ENCODE measurements around the gene MPPED2. TPM values are rescaled to one million over a fixed set of nuclear protein-coding genes. Genes with fewer than 3 reads are reported as not detected.

MPPED2 gene
- total RNA-seq, 1 experiment from 2014 or later, result 4.7 TPM

GRCh38 chr11:30459306-30459705 lies 126.8 kb downstream of the MPPED2 start:
- Mint-ChIP-seq H3K36me3 (ENCODE audit: insufficient read depth in 1 of 3, low read depth in 3 of 3) (peaks cover 0 to 3% (median 0%) of the 10 kb centered on the region in 3 experiments; a peak in 1 of 7 replicates), H3K27ac (no peak overlapping the region), H3K4me3 (no peak overlapping the region), H3K4me1 (peaks cover 35 to 37% of the 10 kb centered on the region in 2 experiments), H3K9me3 (peaks cover 0 to 2% of the 10 kb centered on the region in 2 experiments; a peak in 1 of 5 replicates), H3K27me3 (ENCODE audit: low read depth) (peaks cover 4% of the 10 kb centered on the region; the same call in 1 of the 2 replicates)
- Histone ChIP-seq H2BK12ac (ENCODE audit: insufficient read length, low read depth, low read length) (no peak overlapping the region), H3K18ac (ENCODE audit: insufficient read length, low read depth, low read length) (no peak overlapping the region), H2AK5ac (ENCODE audit: insufficient read length, low read length) (no peak overlapping the region), H3T11ph (ENCODE audit: low read length) (no peak overlapping the region), H4K8ac (replicated peaks; ENCODE audit: insufficient read length, low read depth, low read length) (no peak overlapping the region), H3K14ac (ENCODE audit: insufficient read depth, low read length) (no peak overlapping the region), H3K79me2 (ENCODE audit: insufficient read depth, low read length) (no peaks in the 10 kb centered on the region), H3K4me1 (ENCODE audit: insufficient read depth, low read length) (peaks cover 10% of the 10 kb centered on the region), H3K23me2 (ENCODE audit: insufficient read length, low read depth, low read length, poor library complexity, severe bottlenecking) (no peaks in the 10 kb centered on the region), H2BK20ac (ENCODE audit: low read depth, low read length, poor library complexity, severe bottlenecking) (no peak overlapping the region), H3K9ac (ENCODE audit: extremely low read depth, insufficient read length, low read length) (no peak overlapping the region), H2BK15ac (ENCODE audit: low read depth, low read length) (no peak overlapping the region), H3K27me3 (ENCODE audit: insufficient read depth, low read length) (no peaks in the 10 kb centered on the region), H3K79me1 (ENCODE audit: insufficient read depth, low read depth, low read length, poor library complexity, severe bottlenecking) (no peaks in the 10 kb centered on the region), H4K20me1 (ENCODE audit: control insufficient read depth, insufficient read depth, insufficient read length) (no peaks in the 10 kb centered on the region), H3K27ac (ENCODE audit: insufficient read length, low read depth, low read length) (no peak overlapping the region), H3K56ac (ENCODE audit: insufficient read length, low read depth, low read length) (no peak overlapping the region), H3K4me2 (ENCODE audit: insufficient read depth, insufficient read length, low read length) (no peak overlapping the region), H3K4ac (ENCODE audit: low read depth, low read length) (no peak overlapping the region), H3K9me3 (ENCODE audit: control insufficient read depth, low read depth, low read length) (no peaks in the 10 kb centered on the region), H4K91ac (ENCODE audit: insufficient read length, low read depth, low read length) (no peak overlapping the region), H4K5ac (ENCODE audit: insufficient read length, low read depth, low read length) (no peak overlapping the region), H3K23ac (ENCODE audit: insufficient read length, low read depth, low read length) (no peak overlapping the region), H2BK5ac (ENCODE audit: insufficient read length, low read length) (no peak overlapping the region), H2BK120ac (ENCODE audit: low read depth, low read length, poor library complexity, severe bottlenecking) (no peak overlapping the region), H2AFZ (ENCODE audit: low read length) (no peak overlapping the region)
- no CpG with 5 or more reads among the region's 3 CpGs for WGBS (ENCODE audit: extremely low coverage, insufficient read length, low lambda C conversion rate)
- no peak for DNase-seq
- no peak for TF ChIP-seq CTCF (conservative IDR thresholded peaks at IDR 0.05)

All from H9 (cell line).